Stimulated activated CD4-positive, alpha-beta T cell treated with anti-CD3 and anti-CD28 coated beads, Interleukin-1b, Interleukin-23, amount 100 ng/mL, for 4 hours (primary cell): ENCODE data around the gene MAP3K19.
"Not testable (repeated sequence)": the region's sequence is repeated elsewhere in the genome, so short reads cannot be mapped to it uniquely, and the experiment has no call there.

Experiments used
- DNase-seq, 2 donors: peaks; one replicate each; pipeline ENCODE4 v3.0.0-alpha.2; 2020; ENCODE audit warnings: low read depth in 2 of 2

MAP3K19 gene

DNA sequence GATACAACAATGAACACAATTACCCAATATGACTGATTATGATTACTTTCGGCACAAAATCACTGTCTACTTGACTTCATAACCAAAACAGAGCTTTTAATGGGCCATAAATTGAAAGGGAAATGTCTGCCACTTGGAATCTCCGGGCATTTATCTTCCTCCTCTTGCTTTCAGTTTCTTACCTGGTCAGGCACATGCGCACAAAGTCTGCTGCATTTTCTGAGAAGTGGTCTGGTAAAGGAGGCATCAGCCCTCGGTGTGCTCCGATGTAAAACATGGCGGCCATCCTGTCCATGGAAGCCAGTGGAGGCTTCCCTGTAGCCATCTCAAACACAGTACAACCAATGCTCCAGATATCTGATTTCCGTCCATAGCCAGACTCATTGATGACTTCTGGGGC, 66.6 kb downstream of the MAP3K19 start:
- no peak for DNase-seq

DNA sequence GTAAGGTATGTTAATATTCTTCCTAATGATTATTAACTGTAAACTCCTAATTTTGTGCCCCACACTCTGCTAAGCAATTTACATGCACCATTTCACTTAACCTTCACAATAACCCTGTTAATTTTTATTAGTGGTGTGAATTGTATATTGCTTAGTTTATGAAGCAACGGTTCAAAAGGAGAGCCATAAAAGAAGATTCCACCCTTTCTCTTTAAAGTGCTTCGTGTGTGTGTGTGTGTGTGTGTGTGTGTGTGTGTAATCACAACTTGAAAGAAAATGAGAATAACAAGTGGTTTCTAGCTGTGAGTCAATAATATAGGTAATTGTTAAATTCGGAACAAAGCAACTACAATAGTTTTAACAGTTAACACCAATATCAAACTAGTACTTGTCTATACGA, 68.0 kb downstream of the MAP3K19 start:
- no peak for DNase-seq

DNA sequence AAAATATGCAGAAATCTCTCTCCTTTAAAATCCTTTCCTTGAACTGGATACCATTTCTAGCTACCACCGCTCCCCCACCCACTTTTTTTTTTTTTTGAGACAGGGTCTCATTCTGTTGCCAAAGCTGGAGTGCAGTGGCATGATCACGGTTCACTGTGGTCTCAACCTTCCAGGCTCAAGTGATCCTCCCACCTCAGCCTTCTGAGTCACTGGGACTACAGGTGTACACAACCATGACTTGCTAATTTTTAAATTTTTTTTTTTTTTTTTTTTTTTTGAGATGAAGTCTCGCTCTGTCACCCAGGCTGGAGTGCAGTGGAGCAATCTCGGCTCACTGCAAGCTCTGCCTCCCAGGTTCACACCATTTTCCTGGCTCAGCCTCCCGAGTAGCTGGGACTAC, 70.1 kb downstream of the MAP3K19 start:
- not testable (repeated sequence) for DNase-seq

GRCh38 chr2:134976074-134976702, 71.1 kb downstream of the MAP3K19 start:
- no peak for DNase-seq

- no peak for DNase-seq
Measured at GRCh38 chr2:134975281-134976009, 71.8 kb downstream of the MAP3K19 start.

- no peak for DNase-seq
Measured at GRCh38 chr2:134973241-134974138, 73.8 kb downstream of the MAP3K19 start.

DNA sequence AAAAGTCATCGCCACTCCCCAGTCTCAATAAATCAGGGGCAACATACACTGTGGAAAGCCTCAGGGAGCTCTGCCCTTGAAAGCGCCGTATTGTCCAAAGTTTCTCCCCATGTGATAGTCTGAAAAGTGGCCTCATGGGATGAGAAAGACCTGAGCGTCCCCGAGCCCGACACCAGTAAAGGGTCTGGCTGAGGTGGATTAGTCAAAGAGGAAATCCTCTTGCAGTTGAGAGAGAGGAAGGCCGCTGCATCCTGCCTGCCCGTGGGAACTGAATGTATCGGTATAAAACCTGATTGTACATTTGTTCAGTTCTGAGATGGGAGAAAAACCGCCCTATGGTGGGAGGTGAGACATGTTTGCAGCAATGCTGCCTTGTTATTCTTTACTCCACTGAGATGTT, 80.1 kb downstream of the MAP3K19 start:
- DNase-seq = not testable (repeated sequence)

- no peak for DNase-seq
Measured at GRCh38 chr2:134957477-134957876, 89.8 kb downstream of the MAP3K19 start.

DNA sequence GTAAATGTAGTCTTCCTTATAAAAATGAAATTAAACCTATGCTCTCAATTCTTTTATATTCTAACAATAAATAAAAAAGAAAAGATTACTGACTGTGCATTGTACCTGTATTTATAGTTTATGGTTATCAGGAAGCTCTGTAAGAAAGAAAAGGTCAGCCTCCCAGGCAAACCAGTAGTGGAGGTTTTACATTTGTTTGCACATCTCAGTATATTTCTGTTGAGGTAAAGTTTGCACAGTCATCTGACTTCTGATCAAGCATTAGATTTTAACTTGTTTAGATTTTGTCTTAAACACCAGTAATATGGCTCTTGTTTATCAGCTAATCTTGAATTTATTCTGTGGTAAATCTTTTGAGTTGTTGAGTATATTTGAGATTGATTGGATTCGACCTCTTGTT, 91.5 kb downstream of the MAP3K19 start:
- DNase-seq = no peak

DNA sequence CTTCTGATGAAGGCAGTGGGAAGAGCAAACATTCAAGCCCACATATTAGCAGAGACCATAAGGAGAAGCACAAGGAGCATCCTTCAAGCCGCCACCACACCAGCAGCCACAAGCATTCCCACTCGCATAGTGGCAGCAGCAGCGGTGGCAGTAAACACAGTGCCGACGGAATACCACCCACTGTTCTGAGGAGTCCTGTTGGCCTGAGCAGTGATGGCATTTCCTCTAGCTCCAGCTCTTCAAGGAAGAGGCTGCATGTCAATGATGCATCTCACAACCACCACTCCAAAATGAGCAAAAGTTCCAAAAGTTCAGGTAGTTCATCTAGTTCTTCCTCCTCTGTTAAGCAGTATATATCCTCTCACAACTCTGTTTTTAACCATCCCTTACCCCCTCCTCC, 93.2 kb downstream of the MAP3K19 start:
- DNase-seq = no peak

GRCh38 chr2:134952608-134953007, 94.6 kb downstream of the MAP3K19 start:
- no peak for DNase-seq

DNA sequence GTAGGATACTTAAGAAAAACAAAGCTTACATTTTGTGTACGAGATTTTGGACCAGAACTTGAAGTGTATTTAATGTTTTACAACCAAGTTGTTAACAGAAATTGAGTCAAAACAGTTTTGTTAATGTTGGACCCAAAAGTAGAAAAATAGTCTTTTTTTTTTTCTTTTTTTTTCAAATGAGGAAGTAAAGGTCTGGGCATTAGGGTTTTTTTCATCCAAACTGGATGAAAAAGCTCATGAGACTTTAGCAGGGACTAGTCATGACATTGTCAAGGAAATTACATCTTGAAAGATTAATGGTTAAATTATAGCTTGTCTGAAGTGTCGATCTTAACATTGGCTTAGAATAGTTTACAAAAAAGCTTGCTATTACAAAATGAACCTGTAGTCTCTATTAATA, 96.4 kb downstream of the MAP3K19 start:
- no peak for DNase-seq

GRCh38 chr2:134949981-134950708, 97.1 kb downstream of the MAP3K19 start:
- no peak for DNase-seq

DNA sequence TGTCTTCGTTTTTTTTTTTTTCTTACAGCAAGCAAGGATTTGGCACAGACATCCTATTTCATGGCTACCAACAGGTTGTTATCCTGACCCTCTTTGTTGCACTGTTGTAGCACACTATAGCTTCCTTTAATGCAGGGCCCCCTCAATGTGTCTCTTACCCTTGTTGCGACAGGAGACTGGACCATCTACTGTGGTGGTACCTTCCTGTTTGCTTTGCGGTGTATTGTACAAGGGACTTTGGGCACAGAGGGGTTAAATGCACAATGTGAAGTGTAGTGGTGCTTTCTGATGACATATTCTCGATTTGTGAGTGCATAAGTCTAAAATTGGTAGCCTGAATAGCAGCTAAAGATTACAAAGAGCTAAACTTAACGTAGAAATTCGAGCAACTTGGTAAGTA, 101.2 kb downstream of the MAP3K19 start:
- DNase-seq = no peak

DNA sequence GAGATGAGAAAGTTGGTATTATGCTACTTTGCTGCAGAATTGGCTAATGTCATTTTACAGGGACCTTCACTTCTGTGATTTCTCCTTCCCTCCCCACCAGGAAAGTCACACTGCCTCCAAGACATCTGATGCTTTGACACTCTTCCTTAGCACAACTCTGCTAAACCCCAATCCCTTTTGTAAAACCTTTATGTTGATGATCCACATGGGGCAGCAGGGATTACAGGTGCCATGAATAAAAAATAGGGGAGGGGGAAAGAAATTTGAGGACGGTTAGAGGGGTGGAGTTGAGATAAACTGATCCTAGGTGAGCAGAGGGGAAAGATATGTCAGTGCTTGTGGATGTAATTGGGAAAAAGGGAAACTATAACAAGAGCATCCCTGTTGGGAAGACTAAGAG, 102.3 kb downstream of the MAP3K19 start:
- DNase-seq = no peak

- DNase-seq = no peak
Measured at GRCh38 chr2:134943540-134943939, 103.7 kb downstream of the MAP3K19 start.

- DNase-seq = no peak
Measured at GRCh38 chr2:134936691-134937090, 110.6 kb downstream of the MAP3K19 start.

DNA sequence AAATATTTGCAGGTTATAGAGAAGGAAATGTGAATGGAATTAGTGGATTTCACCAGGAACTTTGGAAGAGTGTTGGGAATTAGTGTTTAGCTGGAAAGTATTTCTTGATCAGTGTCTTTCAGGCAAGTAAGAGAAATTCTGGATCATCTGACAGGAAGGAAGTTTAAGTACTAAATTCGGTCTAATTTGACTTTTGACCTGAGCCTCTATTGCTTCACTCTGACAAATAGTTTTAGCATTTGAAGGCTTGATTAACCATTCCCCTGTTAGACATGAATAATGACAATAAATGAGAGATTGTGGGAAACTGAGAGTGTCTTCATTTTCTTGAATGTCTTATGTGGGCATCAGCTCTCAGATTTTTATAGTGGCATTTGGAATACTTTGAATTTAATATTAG, 112.6 kb downstream of the MAP3K19 start:
- no peak for DNase-seq

- no peak for DNase-seq
Measured at GRCh38 chr2:134934150-134934549, 113.1 kb downstream of the MAP3K19 start.

DNA sequence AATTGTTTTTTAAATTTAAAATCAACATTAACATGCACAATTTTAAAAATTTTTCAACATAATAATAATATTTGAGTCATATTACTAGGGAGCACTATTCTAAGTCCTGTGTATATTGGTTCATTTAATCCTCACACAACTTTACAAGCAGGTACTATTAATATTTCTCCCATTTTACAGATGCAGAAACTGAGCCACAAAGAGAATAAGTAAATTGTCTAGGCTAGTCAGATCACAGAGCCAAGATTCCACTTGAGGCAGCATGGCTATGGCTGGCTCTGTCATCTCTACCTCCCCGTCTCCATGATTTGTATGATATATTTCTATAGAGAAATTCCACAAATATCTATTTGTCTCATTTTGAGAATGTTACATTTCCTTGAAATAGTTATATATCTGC, 113.5 kb downstream of the MAP3K19 start:
- DNase-seq = no peak

- DNase-seq = no peak
Measured at GRCh38 chr2:134932864-134933526, 114.3 kb downstream of the MAP3K19 start.
